HG03175 (cell line): Measurements from ENCODE around the gene SIK2.

Source experiments
- ATAC-seq: cut with Tn5 transposase; IDR thresholded peaks from one replicate; pipeline ENCODE4 v1.9.1; 2021; ENCODE audit warnings: mild to moderate bottlenecking, moderate library complexity; ENCODE audit not compliant: unreplicated experiment

Gene SIK2

DNA sequence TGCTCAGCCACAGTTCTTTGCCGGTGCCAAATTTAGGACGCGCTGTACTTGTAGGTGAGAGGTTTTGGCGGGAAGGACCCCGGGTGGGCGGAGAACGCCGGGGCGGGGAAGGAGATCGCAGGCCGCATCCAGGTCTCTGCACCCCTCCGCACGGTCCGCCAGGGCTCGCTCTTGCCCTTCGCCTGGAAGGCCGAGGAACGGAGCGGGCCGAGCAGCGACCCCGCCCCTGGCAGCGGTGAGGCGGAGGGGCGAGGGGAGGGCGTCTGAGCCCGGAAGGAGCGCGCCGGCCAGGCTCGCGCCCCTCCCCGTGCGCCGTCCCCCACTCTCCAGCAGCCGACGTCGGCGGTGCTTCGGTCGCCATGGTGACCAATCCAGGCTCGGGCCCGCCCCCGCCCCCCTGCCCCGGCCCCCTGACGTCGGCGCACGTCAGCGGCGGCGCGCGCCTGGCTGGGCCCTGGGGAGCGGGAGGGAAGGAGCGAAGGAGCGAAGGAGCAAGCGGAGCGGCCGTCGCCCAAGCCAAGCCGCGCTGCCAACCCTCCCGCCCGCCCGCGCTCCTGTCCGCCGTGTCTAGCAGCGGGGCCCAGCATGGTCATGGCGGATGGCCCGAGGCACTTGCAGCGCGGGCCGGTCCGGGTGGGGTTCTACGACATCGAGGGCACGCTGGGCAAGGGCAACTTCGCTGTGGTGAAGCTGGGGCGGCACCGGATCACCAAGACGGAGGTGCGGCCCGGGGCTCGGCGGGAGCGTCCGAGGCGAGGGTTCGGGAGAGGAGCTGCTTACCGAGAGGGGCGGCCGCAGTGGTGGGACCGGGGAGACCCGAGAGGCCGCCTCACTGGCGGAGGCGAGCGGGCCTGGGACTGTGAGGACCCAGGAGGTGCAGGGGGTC lies at the start of gene SIK2:
Gene SIK2 (plus strand): TSS at position 471 of the 886 bp plus-strand sequence. CDS start 115 bp downstream, at position 586.
- ATAC-seq = peak; percentile 85

DNA sequence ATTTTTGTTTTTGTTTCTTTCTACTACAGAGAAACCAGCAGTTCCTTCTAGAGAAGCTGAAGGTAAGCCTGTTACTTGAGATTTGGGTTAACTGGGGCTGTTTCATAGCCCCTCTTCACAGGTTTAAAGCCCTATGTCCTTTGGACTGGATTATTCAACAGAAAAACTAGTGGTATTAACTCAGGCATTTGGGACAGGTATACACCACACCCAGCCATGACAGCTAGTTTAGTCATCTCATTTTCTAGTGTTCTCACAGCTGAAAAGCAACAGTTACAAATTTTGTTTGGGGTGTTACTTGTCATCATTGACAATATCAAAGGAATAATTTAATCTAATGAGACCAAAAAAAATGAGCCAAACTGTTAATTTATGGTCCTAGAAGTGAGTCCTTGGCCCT lies 47.7 kb upstream of the SIK2 start:
- no peak for ATAC-seq

DNA sequence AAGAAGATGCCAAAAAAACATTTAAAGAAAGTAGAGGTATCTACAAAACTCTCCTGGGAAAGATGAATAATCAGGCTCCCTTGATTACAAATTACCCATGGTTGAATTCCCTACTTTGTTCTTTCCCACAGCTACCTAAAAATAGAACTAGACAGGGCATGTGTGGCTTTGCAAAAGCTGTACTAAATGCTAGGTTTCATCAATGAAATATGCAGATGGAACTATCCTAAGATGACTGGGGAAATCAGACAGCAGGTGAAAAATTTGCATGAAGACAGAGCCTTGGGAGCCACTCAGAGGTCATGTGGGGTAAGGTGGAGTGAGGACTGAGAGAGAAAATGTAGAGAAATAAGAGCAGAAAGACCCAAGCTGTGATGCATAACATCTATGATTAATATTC lies 47.0 kb upstream of the SIK2 start:
- ATAC-seq = no peak

DNA sequence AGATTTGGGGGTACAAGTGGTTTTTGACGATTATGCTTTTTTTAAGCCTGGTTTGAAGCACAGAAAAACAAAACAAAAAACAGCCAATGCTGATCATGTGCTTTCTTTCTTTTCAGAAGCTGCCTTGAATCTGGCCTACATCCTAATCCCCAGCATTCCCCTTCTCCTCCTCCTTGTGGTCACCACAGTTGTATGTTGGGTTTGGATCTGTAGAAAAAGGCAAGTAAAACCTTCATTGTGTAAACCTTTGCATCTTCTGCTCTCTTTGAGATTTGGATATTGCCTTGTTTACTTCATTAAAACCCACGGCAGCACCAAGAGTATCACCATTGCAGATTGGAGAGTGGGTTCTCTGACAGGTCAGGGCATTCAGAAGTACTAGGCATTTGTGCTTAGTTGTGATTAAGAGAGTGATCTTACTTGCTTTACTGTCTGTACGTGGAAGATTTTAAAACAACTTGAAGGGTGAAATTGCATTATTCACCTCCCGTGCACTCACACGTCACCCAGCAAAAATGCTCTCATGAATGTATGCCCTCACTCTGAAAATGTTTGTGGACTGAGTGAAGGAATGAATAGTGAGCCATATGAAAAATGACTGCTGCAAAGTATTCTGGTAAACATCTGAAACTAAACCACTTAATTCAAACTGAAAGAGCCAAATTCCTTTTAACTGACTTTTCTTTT lies 44.7 kb upstream of the SIK2 start:
- ATAC-seq = no peak

DNA sequence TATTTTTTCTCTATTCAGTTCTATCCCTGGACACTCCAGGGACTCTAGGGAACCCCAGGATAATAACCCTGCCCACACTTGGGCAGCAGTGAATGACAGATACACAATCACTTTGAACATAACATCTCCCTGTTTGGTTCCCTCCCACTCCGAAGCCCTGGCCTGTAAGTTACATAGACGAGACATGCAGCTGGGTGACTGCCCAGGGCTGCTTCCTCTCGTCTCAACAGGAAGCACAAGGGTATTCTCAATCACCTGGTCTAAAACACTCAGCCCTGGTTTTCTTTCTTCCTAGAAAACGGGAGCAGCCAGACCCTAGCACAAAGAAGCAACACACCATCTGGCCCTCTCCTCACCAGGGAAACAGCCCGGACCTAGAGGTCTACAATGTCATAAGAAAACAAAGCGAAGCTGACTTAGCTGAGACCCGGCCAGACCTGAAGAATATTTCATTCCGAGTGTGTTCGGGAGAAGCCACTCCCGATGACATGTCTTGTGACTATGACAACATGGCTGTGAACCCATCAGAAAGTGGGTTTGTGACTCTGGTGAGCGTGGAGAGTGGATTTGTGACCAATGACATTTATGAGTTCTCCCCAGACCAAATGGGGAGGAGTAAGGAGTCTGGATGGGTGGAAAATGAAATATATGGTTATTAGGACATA lies 42.3 kb upstream of the SIK2 start:
- ATAC-seq = no peak

DNA sequence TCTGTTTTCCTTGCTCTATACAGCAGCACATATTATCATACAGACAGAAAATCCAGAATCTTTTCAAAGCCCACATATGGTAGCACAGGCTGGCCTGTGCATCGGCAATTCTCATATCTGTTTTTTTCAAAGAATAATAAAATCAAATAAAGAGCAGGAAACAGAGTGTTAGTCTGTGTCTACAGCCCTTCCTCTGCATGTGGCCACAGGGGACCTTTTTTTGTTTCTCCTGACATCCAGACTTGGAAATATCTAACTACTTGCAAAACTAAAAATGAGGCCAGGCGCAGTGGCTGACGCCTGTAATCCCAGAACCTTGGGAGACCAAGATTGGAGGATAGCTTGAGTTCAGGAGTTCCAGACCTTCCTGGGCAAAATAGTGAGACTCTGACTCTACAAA lies 41.4 kb upstream of the SIK2 start:
- ATAC-seq = no peak

DNA sequence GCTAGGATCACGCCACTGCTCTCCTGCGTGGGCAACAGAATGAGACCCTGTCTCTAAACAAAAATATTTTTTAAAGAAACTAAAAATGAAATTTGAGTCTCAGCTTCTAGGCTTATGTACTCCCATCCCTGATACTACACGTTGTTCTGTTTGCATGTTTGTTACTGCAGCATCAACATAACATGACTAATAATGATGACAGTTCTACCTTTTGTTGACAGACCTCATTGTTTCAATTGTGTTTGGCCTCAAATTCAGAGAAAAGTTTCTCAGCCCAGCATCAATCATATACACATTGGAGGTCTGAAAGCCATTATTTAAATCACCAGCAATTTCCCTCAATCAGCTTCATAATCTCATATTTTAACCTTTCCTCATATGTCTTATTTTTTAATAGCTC lies 40.9 kb upstream of the SIK2 start:
- no peak for ATAC-seq

DNA sequence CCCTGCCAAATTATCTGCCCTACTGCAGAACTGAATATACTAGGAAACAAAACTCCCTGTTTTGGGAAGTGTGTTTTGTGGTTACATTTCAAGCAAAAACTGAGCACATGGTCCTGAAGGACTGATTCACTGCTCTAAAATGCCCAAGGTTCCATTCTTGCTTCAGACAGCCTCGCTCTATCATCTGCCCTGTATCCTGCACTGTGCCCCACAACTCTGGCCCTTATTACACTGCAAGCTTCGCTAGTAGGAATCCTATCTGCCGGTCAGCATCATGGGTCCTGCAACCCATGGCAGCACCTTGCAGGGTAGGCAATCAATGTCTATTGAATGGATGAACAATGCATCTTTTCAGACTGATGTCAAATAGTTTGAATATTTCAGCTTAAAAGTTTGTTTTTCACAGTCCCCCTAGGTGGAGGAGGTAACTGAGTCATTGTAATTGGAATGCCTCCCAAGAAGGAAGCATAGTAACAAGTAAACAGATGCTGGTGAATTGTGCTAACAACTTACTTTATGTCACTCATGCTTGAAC lies 40.4 kb upstream of the SIK2 start:
- ATAC-seq = no peak

DNA sequence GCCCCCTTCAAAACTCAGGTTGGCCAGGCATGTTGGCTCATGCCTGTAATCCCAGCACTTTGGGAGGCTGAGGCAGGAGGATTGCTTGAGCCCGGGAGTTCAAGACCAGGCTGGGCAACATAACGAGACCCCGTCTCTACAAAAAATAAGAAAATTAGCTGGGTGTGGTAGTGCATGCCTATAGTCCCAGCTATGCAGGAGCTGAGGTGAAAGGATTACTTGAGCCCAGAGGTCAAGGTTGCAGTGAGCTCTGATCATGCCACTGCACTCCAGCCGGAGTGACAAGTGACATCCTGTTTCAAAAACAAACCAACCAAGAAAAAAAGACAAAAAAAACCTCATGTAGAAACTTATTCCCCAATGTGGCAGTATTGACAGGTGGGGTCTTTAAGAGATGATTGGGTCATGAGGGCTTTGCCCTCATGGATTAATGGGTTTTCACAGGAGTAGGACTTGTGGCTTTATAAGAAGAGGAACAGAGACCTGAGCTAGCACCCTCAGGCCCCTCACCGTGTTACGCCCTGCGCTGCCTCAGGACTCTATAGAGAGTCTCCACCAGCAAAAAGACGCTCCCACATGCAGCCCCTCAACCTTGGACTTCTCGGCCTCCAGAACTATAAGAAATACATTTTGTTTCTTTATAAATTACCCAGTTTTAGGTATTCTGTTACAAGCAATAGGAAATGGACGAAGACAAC lies 39.4 kb upstream of the SIK2 start:
- ATAC-seq = no peak

DNA sequence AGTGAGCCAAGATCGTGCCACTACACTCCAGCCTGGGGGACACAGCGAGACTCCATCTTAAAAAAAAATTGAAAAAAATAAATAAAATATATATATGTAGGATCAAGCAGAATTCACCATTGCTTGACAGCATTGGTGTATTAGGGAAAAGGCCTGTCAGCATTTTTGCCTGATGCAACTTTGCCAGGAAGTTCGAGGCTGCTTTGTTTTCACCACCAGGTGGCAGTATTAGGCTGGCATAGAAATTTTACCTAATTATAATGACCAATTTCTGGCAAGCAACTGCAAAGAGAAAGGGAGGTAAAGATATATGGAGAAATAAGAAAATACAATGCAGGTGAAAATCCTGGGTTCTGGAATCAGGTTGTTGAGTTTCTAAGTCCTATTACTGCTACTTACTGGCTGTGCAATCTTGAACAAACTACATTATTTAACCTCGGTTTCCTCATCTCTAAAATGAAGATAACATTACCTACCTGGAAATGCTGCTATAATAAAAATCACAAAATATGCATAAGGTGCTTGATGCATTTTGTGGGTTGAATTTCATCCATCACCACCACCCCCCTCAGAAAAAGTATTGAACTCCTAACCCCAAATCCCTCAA lies 37.0 kb upstream of the SIK2 start:
- ATAC-seq = no peak

DNA sequence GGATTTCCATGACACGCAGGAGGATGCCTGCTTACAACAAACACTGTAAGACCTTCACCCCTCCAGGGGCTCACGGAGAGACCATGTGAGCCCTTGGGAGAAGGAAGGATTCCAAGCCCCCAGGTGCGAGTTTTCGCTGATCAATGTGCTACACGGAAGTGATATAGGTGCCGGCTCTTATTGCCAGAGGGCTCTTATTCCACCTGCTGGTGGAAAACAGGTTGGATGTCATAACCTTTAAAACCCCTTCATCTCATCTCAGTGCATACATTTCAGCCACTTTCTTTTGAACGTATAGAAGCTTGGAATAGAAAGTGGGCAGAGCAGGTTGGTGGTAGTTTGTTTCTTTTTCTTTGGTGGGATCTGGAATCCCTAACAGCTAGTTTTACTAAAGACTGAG lies 35.9 kb upstream of the SIK2 start:
- ATAC-seq = no peak

DNA sequence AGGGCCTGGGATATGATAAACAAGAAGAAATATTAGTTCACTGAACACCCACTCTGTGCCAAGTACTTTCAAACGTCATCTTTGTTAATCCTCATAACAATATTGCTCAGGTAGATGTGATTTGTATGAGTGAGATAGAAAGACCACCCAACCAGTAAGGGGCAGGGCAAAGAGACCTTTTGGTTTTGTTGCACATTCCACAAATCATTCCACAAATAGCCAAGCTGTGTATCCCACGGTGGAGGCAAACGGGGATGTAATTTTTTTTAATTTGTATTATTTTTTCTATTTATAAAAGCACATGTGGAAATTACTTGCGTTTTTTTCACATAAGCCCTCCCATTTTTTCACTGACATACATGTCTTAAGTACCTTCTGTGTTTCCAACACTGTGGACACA lies 32.8 kb upstream of the SIK2 start:
- no peak for ATAC-seq

DNA sequence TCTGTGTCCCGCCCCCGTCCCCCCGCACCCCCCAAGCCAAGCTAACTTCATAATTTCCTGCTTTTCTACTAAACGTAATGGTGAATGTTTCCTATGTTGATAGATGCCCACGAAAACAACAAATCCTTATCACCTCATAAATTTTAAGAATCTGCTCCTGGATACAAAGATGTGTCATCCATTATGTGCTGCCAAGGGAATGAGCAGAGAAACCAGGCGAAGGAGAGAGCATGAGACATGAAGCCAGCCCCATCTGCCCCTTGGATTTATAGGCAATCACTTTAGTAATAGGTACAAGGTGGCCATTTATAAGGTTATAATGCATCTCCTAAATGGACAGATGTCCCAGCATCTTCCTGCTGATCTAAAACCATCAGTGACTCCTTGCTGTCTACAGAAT lies 31.5 kb upstream of the SIK2 start:
- ATAC-seq = no peak

DNA sequence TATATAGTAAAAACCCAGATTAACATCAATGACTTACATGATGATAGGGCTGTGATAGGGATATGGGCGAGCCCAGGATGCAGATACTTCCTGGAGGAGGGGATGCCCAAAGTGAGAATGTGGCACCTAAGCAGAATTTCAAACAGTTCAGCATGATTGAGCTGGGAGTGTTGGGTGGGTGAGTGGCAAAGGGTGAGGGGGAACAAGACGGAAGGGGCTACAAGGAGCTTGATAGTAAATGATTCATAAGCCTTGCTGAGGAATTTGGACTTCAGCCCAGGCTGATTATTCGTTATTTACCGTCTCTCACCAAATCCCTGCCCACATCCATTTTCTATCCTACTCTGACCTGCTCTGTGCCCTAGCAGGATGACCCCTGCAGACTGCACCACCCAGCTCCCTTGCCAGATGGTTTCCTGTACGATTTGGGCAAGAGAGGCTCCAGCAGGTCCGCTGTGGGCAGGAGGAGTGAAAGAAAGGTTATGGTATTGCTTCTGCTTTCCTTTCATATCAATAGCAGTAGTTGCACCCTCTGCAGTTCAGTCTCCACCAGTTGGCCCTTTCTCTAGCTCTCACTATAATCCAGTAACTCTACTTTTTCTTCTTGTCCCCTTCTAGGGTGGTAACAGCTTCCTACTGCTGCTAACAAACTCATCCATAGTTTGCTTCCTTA lies 30.3 kb upstream of the SIK2 start:
- no peak for ATAC-seq

DNA sequence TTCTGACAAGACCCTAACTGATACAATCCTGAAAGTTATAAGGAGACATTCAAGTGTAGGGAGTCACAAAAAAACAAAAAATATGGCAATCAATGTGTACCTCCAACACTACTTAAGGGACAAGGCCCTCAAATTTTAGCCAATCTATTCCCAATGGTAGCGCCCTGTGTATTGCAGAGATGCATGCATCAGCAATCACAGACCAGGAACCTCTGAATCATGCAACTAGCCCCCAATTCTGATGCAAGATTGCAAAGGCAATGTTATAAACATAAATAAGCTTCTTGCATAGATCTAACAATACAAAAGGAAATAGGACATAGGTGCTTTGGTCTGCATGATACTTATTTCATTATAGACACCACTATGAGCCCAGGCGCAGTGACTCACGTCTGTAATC lies 29.7 kb upstream of the SIK2 start:
- no peak for ATAC-seq

DNA sequence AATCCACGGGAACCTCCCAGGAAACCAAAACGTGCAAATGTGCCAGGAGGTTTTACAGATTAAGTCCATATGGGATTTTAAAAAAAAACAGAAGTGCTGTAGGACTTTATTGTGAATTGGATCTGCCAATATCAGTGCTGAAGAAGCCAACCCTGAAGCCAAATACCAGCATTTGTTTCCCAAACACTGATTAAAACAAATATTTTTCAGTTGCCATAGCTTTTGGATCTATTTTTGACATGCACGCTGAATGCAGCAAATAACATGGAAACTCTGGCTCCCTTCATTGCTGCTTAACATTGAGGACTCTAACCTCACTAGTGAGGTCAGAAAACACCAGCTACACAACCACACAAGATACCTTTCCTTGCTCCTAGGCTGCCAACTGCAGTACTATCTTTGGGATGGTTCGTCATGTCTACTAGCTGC lies 28.4 kb upstream of the SIK2 start:
- ATAC-seq = no peak

DNA sequence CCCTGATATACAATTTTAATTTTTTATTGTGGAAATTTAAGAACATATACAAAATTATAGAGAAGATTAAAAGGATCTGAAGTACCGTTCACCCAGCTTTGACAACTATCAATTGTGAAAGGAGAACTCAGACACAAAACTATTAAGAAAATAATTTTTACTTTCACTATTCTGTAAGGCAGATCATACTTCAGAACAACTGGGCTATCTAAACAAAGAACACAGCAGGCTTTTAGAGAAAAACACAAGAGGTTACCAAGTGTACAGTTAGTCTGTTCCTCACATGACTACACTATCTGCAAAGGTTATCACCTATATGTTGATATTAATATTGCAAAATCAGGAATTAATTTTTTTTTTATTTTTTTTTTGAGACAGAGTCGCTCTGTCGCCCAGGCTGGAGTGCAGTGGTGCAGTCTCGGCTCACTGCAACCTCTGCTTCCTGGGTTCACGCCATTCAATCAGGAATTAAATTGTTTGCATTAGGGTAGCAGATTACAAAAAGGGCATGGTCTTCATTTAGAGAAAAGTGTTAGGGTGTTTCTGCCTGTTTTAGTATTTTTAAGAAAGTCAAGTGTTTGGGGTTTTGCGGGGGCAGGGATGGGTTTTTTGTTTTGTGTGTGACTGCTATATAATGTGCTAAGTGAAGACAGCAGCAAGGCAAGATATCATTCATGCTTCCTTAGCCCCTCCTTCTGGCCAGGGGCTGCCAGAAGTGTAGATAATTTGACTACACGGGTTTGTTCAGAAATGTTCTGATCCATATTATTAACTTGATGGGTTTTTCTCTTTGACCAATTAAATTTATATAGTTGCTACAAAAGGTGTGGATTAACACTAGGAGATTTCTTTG lies 27.6 kb upstream of the SIK2 start:
- ATAC-seq = peak; percentile 56

DNA sequence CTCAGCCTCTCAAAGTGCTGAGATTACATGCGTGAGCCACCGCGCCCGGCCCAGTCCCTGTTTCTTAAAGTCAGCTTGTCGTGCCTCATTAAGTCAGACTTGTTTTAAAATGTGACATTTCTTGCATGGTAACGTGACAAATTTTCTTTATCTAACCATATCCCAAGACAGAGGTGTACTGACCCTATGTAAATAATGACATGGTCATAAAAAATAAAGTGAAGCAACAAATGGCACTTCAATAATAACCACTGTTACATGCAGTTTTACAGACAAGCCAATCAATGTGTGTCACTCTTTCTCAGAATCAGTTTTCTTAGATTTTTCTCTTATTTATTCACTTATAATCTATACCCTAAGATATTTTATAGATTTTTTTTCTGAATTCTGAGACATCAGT lies 26.5 kb upstream of the SIK2 start:
- no peak for ATAC-seq

DNA sequence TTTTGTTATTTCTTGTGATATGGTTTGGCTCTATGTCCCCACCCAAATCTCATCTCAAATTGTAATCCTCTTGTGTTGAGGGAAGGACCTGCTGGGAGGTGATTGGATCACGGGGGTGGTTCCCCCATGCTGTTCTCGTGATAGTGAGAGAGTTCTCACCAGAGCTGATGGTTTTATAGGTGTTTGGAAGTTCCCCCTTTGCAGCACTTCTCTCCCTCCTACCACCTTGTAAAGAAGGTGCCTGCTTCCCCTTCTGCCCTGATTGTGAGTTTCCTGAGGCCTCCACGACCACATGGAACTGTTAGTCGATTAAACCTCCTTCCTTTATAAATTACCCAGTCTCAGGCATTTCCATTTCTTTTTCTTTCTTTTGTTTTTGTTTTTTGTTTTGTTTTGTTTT lies 24.4 kb upstream of the SIK2 start:
- no peak for ATAC-seq
